Esophagus muscularis mucosa (tissue), 4 donors: ENCODE results near the gene HAGH. TPM values are rescaled to one million over a fixed set of nuclear protein-coding genes. Genes with fewer than 3 reads are reported as not detected.

Source experiments
- DNase-seq: peaks from one replicate; pipeline ENCODE4 v3.0.0-alpha.2; 2017; ENCODE audit errors: extremely low spot score
- H3K27ac ChIP-seq, 4 donors: fragments of 200-600 bp; sonication (generic); replicated peaks in 1 of 4; 1 replicate in 3 of 4; 2 replicates in 1 of 4; pipeline ENCODE4 v1.5.1; 2016 to 2019; ENCODE audit warnings: mild to moderate bottlenecking in 1 of 4
- H3K27me3 ChIP-seq, 4 donors: fragments of 200-600 bp; sonication (generic); one replicate each; pipeline versions ENCODE4 v1.5.1 to v1.6.0; 2016 to 2019
- H3K36me3 ChIP-seq, 4 donors: fragments of 200-600 bp; sonication (generic); one replicate each; pipeline ENCODE4 v1.5.1; 2016 to 2019
- H3K4me1 ChIP-seq, 4 donors: fragments of 200-600 bp; sonication (generic); one replicate each; pipeline ENCODE4 v1.5.1; 2016 to 2019
- H3K4me3 ChIP-seq, 4 donors: fragments of 200-600 bp; sonication (generic); 1 replicate in 2 of 4; 2 replicates in 2 of 4; pipeline ENCODE4 v1.5.1; 2016 to 2019; ENCODE audit warnings: mild to moderate bottlenecking in 4 of 4, moderate library complexity in 1 of 4
- H3K9me3 ChIP-seq, 4 donors: fragments of 200-600 bp; sonication (generic); 1 replicate in 3 of 4; 2 replicates in 1 of 4; pipeline ENCODE4 v1.5.1; 2016 to 2019
- CTCF ChIP-seq, 3 experiments: fragments of 200-600 bp in 2 of 3; fragments of 450-650 bp in 1 of 3; sonication (generic) in 2 of 3; IDR thresholded peaks; one replicate each; pipeline ENCODE4 v1.5.1; 2017 to 2019; ENCODE audit warnings: antibody characterized with exemption in 3 of 3, mild to moderate bottlenecking in 2 of 3, moderate library complexity in 1 of 3
- EP300 ChIP-seq: sonication (generic); formaldehyde crosslinking; IDR thresholded peaks from one replicate; pipeline ENCODE4 v1.6.1; 2017; ENCODE audit warnings: antibody characterized with exemption
- POLR2A ChIP-seq: fragments of 450-650 bp; IDR thresholded peaks from one replicate; pipeline ENCODE4 v1.6.1; 2017; ENCODE audit warnings: antibody characterized with exemption, moderate library complexity, mild to moderate bottlenecking, low read depth
- POLR2AphosphoS5 ChIP-seq, 2 donors: sonication (generic); formaldehyde crosslinking; IDR thresholded peaks; one replicate each; pipeline ENCODE4 v1.6.1; 2017; ENCODE audit warnings: antibody characterized with exemption in 2 of 2
- WGBS: methylation state at CpG from one replicate; pipeline ENCODE4 v1.1.5; 2018; 5-methylcytosine and 5-hydroxymethylcytosine counted together
- intact Hi-C: fragments of 100-400 bp; cut with DNase I; formaldehyde crosslinking; loops from one replicate; pipeline ENCODE4 v1.15.1; 2023
- total RNA-seq, 4 donors: library from RNA; depleted of rRNA; stranded (reverse); fragments of >200 nt; gene quantifications; one replicate each; pipeline versions ENCODE4 v1.1.0 to v1.2.1, GENCODE V29; 2016

Gene HAGH
- total RNA-seq, 4 donors from 2014 or later = 148 to 264 (median 180) TPM

- no peak for DNase-seq
- H3K4me1 ChIP-seq = peaks cover 39 to 51% (median 45%) of the 10 kb centered on the region in 4 donors
- no peak for TF ChIP-seq EP300
- no peak for TF ChIP-seq CTCF (IDR thresholded peaks at IDR 0.05)
- TF ChIP-seq POLR2AphosphoS5 (IDR thresholded peaks at IDR 0.05) = no peak
- no peak for TF ChIP-seq POLR2A
- 66% methylated on average over 9 of the region's 9 CpGs for WGBS
- H3K27me3 ChIP-seq = no peaks in the 10 kb centered on the region
- no peaks in the 10 kb centered on the region for H3K9me3 ChIP-seq
- intact Hi-C loops = loop anchor here (5.0 kb wide), 1 partner anchor 37 kb away; no protein-coding TSS in a partner anchor
- peaks cover 35 to 47% (median 42%) of the 10 kb centered on the region in 4 donors for H3K36me3 ChIP-seq
- H3K27ac ChIP-seq = no peak overlapping the region
- H3K4me3 ChIP-seq = no peak overlapping the region
These were observed 2.8 kb downstream of the HAGH start for GRCh38 chr16:1823821-1824220.

GRCh38 chr16:1822801-1823200 lies 3.8 kb downstream of the HAGH start:
- no peak overlapping the region for H3K4me3 ChIP-seq
- no peaks in the 10 kb centered on the region for H3K27me3 ChIP-seq
- H3K9me3 ChIP-seq = no peaks in the 10 kb centered on the region
- WGBS = 99% methylated on average over 8 of the region's 16 CpGs
- no peak overlapping the region for H3K27ac ChIP-seq
- H3K4me1 ChIP-seq = peaks cover 29 to 41% (median 35%) of the 10 kb centered on the region in 4 donors
- DNase-seq = no peak
- peaks cover 41 to 57% (median 52%) of the 10 kb centered on the region in 4 donors for H3K36me3 ChIP-seq
- intact Hi-C loops = loop anchor here (5.0 kb wide), 1 partner anchor 36 kb away; no protein-coding TSS in a partner anchor
- TF ChIP-seq EP300 (no peak), POLR2AphosphoS5 (IDR thresholded peaks at IDR 0.05) (no peak), POLR2A (no peak), CTCF (IDR thresholded peaks at IDR 0.05) (no peak)

- no peak overlapping the region for H3K4me3 ChIP-seq
- no peaks in the 10 kb centered on the region for H3K9me3 ChIP-seq
- 90% methylated on average over 15 of the region's 24 CpGs for WGBS
- TF ChIP-seq EP300 = no peak
- TF ChIP-seq CTCF (IDR thresholded peaks at IDR 0.05) = no peak
- H3K27me3 ChIP-seq = no peaks in the 10 kb centered on the region
- intact Hi-C loops = loop anchor here (5.0 kb wide), 1 partner anchor 35 kb away; no protein-coding TSS in a partner anchor
- no peak overlapping the region for H3K27ac ChIP-seq
- H3K36me3 ChIP-seq = peaks cover 47 to 65% (median 60%) of the 10 kb centered on the region in 4 donors
- no peak for DNase-seq
- H3K4me1 ChIP-seq = peaks cover 26 to 35% (median 31%) of the 10 kb centered on the region in 4 donors
These were observed 4.6 kb downstream of the HAGH start for GRCh38 chr16:1821861-1822611.

- intact Hi-C loops = loop anchor here (5.0 kb wide), 1 partner anchor 34 kb away; no protein-coding TSS in a partner anchor
- TF ChIP-seq CTCF (IDR thresholded peaks at IDR 0.05) = no peak
- no peak for TF ChIP-seq POLR2AphosphoS5 (IDR thresholded peaks at IDR 0.05)
- no peak for TF ChIP-seq POLR2A
- no peak for TF ChIP-seq EP300
- 87% methylated on average over 9 of the region's 12 CpGs for WGBS
- H3K4me1 ChIP-seq = peaks cover 25 to 34% (median 29%) of the 10 kb centered on the region in 4 donors
- H3K27me3 ChIP-seq = no peaks in the 10 kb centered on the region
- no peak overlapping the region for H3K4me3 ChIP-seq
- no peaks in the 10 kb centered on the region for H3K9me3 ChIP-seq
- no peak overlapping the region for H3K27ac ChIP-seq
- no peak for DNase-seq
- H3K36me3 ChIP-seq = peaks cover 56 to 76% (median 71%) of the 10 kb centered on the region in 4 donors
These were observed 5.7 kb downstream of the HAGH start for GRCh38 chr16:1820946-1821290.
